ENCODE measurements around the gene ZBTB49.
"Not testable (repeated sequence)": the region's sequence is repeated elsewhere in the genome, so short reads cannot be mapped to it uniquely, and the experiment has no call there.

ZBTB49 gene

DNA sequence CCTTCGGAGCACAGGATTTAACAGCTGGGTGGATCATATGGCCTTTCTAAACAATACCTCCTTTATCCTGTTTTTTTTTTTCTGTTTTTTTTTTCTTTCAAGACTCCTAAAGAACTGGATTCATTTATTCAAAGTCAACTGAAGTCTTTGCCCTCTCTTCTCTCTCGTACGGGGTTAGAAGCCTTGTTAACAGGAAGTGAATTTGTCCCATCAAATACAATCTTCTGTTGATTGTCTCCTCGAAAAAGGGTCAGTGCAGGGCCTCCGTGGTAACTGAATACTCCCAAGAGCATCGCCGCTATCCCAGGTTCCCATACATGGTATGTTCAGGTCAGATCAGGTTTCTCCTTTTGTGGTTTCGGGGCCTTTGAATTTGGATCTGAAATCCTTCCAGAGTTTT, 40.2 kb upstream of the ZBTB49 start:
- no peak for TF ChIP-seq CTCF (conservative IDR thresholded peaks at IDR 0.05; ENCODE audit: low read depth, low read length)
- H3K4me3 ChIP-seq (ENCODE audit: low read length): no peak overlapping the region
- DNase-seq (ENCODE audit: low read depth): no peak

- no peak overlapping the region for H3K4me3 ChIP-seq (ENCODE audit: low read length)
- no peak for TF ChIP-seq CTCF (conservative IDR thresholded peaks at IDR 0.05; ENCODE audit: low read depth, low read length)
- no peak for DNase-seq (ENCODE audit: low read depth)
Measured at GRCh38 chr4:4254199-4254598, 35.9 kb upstream of the ZBTB49 start.

GRCh38 chr4:4254666-4255065, 35.4 kb upstream of the ZBTB49 start:
- TF ChIP-seq CTCF (conservative IDR thresholded peaks at IDR 0.05; ENCODE audit: low read depth, low read length): no peak
- DNase-seq (ENCODE audit: low read depth): no peak

DNA sequence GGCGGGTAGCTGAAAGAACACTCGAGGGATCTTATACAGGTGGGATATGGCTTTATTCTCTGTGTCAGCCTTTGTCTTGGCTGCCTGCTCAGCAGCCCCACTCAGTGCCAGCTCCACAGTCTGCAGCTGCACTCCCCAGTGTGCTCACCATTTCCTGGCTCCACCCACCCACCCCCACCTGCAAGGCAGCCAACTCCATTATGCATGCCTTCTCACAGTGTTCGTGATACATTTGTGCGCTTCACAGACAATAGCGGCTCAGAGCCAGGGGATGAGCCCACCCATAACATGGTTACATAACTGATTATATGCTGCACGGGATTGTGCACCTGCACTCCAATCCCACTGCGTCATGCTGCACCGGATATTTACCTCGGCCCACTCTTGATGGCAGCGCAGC, 33.3 kb upstream of the ZBTB49 start:
- no peak for DNase-seq (ENCODE audit: low read depth)
- no peak overlapping the region for H3K4me3 ChIP-seq (ENCODE audit: low read length)
- no peak for TF ChIP-seq CTCF (conservative IDR thresholded peaks at IDR 0.05; ENCODE audit: low read depth, low read length)

More at GRCh38 chr4:4254666-4255065, 35.4 kb upstream of the ZBTB49 start:
- no peak overlapping the region for H3K4me3 ChIP-seq (ENCODE audit: low read length)

GRCh38 chr4:4257705-4258104, 32.3 kb upstream of the ZBTB49 start:
- H3K4me3 ChIP-seq (ENCODE audit: low read length); DNase-seq (ENCODE audit: low read depth): not testable (repeated sequence)

DNA sequence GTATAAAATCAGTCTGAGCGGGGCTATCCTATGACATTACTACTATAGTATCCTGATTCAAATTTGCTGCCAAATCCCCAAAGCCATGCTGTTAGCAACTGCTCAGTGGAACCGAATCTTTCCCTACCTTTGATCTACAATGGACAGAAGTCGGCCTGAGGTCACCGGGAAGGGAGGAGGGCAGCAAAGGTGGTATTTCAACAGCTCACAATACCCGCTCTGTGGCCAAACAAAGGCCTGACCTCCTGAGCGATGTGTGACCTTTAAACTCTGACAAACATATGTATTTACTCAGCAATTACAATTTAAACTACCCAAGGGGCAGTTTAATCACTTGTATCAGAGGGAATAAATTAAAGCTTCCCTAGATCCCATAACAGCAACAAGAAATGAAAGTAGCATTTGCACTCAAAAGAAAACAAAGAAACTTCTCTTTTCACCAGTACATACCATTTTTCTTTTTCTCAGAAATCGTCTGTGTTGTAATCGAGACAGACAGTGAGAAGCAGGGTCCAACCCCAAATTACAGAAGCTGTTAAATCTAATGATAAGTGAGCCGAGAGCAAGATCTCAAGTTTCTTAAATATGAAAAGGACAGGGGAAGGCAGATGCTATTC, 30.5 kb upstream of the ZBTB49 start:
- no peak overlapping the region for H3K4me3 ChIP-seq (ENCODE audit: low read length)
- no peak for TF ChIP-seq CTCF (conservative IDR thresholded peaks at IDR 0.05; ENCODE audit: low read depth, low read length)
- no peak for DNase-seq (ENCODE audit: low read depth)

DNA sequence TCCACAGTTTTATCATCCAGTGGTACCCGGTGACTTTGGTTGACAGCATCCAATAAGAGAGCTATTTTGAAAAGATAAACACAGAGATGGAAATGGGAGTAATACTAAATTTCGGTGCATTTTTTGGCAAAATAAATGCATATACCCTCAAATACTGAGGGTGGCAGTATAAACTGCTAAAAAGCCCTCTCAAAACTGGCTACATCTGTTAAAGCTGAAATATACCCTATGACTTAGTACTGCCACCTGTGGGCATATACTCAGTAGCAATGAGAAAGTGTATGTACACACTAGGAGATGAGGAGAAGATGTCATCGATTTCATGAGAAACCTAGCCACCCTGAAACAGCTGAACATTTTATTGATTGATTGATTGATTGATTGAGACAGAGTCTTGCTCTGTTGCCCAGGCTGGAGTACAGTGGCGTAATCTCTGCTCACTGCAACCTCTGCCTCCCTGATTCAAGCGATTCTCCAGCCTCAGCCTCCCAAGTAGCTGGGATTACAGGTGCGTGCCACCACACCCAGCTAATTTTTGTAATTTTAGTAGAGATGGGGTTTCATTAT, 29.8 kb upstream of the ZBTB49 start:
- peak; percentile 48 for TF ChIP-seq CTCF (conservative IDR thresholded peaks at IDR 0.05; ENCODE audit: low read depth, low read length)
- no peak overlapping the region for H3K4me3 ChIP-seq (ENCODE audit: low read length)
- no peak for DNase-seq (ENCODE audit: low read depth)

Data from retinal pigment epithelial cell (primary cell).